HG03175 (cell line): ENCODE data around the gene MALT1.

ENCODE experiments used
- ATAC-seq: cut with Tn5 transposase; IDR thresholded peaks from one replicate; pipeline ENCODE4 v1.9.1; 2021; ENCODE audit warnings: mild to moderate bottlenecking, moderate library complexity; ENCODE audit not compliant: unreplicated experiment

MALT1 gene

DNA sequence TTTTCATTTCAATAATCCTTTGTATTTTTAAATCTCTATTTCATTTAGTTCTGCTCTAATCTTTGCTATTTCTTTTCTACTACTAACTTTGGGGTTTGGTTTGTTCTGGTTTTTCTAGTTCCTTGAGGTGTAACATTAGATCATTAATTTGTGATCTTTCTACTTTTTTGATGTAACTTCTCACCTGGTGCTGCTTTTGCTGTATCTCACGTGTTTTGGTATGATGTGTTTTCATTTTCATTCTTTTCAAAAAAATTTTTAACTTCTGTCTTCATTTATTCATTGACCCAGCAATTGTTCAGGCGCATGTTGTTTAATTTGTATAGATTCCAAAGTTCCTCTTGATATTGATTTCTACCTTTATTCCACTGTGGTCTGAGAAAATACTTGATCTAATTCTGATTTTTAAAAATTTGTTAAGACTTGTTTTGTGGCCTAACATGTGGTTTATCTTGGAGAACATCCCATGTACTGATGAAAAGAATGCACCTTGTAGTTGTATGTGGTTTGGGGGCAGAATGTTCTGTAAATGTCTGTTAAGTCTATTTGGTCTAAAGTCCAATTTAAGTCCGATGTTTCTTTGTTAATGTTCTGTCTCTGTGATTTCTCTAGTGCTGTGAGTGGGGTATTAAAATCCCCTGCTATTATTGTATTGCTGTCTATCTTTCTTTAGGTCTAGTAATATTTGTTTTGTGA, 17.3 kb upstream of the MALT1 start:
- ATAC-seq, result no peak

DNA sequence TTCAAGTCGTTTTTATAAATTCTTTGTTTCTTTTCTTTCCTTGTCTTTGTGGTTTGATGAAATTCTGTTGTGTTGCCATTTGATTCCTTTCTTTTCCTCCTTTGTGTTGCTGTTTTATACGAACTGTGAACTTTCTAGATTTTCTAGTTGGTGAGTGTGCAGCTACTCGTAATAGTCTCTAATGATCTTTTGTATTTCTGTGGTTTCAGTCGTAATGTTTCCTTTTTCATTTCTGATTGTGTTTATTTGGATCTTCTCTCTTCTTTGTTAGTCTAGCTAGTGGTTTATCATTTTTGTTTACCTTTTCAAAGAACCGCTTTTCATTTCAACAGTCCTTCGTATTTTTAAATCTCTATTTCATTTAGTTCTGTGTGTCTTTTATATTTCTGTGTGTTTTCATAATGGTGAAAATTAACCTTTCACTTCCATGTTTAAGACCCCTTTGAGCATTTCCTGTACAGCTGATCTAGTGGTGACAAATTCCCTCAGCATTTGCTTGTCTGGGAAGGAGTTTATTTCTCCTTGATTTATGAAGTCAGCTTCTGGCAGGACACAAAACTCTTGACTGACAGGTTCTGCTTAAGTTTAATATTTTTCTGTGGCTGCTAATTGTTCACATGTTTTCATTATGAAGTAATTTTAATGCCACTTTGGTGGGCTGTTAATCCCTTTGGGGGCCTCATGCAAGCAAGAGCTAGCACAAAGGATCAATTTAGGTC, 16.2 kb upstream of the MALT1 start:
- ATAC-seq, result no peak

- ATAC-seq, result no peak
These were observed 14.2 kb upstream of the MALT1 start for GRCh38 chr18:58657081-58657480.

GRCh38 chr18:58657494-58657893, 13.8 kb upstream of the MALT1 start:
- ATAC-seq, result no peak

- ATAC-seq, result no peak
These were observed 11.6 kb upstream of the MALT1 start for GRCh38 chr18:58659691-58660090.

DNA sequence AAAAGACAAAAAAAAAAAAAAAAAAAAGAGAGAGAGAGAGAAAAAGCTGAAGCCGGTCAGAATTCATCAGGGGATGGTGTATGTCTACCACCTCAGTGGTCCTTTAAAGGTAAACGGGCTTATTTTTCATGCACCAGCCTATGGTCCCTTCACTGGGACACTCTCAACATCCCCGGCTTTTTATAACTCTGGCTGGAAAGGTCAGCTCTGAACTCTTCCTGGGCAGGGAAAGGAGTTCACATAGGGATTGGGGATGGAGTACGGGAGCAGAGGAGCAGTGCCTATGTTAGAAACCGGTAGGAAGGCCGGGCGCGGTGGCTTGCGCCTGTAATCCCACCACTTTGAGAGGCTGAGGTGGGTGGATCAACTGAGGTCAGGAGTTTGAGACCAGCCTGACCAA, 10.3 kb upstream of the MALT1 start:
- ATAC-seq, result no peak

- ATAC-seq, result no peak
These were observed 9.8 kb upstream of the MALT1 start for GRCh38 chr18:58661423-58661822.

DNA sequence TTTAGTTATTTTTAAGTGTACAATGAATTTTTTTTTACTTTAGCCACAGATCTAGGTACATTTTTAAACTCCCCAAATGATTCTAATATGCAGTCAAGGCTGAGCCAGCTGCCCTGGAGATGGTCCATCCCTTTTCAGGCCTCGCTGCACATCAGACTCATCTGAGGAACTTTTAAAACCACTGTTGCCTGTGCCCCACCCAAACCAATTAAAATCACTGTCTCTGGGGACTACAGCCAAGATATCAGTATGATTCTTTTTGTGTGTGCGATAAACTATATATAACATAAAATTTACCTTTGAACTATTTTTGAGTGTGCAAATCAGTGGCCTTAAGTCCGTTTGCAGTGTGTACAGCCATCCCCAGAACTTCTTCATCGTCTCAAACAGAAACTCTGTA, 9.1 kb upstream of the MALT1 start:
- no peak for ATAC-seq

GRCh38 chr18:58666176-58666575, 5.1 kb upstream of the MALT1 start:
- no peak for ATAC-seq

DNA sequence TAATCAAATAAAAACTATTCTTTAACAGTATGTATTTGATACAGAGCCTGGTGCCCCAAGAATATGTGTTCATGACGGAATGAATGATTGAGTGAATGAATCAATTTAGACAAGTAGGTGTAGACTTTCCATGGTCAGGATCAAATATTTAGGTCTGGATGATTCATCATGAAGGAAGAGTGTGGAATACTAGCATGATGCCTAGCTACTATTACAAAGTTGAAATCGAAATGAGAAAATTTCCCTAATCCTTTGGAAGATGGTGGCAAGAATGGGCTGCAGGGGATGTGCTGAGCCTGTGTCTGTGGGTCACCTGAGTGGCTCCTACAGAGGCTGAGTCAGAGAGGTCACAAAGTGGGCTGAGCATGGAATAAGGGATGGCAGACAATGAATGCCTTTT, 3.1 kb upstream of the MALT1 start:
- no peak for ATAC-seq

- no peak for ATAC-seq
These were observed 2.4 kb upstream of the MALT1 start for GRCh38 chr18:58668897-58669296.

- ATAC-seq, result no peak
These were observed 1.4 kb upstream of the MALT1 start for GRCh38 chr18:58669731-58670378.

- no peak for ATAC-seq
These were observed 708 bp upstream of the MALT1 start for GRCh38 chr18:58670404-58671110.

DNA sequence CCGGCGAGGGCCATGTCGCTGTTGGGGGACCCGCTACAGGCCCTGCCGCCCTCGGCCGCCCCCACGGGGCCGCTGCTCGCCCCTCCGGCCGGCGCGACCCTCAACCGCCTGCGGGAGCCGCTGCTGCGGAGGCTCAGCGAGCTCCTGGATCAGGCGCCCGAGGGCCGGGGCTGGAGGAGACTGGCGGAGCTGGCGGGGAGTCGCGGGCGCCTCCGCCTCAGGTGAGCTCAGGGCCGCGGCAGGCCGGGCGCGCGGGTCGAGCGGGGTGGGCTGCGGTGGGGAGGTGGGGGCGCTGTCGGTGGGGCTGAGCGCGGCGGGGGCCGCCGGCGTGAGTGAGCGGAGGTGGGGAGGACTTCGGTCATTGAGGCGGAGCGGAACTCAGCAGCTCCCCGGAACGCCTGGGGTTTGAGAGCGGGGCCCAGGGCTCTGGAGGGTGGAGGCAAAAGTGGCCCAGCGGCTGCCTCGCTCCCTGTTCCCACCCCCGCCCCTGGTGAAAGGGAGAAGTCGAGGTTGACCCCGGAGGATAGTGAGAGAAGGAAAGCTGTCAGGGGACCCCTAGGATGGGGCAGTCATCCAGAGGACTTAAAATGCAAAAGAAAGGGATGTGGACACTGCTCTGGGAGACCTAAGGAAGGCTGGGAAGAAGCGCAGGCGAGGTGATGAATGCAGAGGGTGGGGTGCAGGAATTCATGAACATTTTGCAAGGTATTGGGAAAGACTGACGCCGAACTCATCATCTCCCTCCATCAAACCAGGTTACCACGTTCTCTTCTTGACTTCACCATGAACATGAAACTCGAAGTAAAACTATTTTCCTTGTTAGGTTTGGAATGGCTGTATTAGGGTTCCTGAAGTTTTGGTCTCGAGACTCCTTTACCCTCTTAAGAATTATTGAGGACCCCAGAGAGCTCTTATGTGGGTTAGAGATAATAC, 633 bp downstream of the MALT1 start:
- peak; percentile 31 for ATAC-seq

DNA sequence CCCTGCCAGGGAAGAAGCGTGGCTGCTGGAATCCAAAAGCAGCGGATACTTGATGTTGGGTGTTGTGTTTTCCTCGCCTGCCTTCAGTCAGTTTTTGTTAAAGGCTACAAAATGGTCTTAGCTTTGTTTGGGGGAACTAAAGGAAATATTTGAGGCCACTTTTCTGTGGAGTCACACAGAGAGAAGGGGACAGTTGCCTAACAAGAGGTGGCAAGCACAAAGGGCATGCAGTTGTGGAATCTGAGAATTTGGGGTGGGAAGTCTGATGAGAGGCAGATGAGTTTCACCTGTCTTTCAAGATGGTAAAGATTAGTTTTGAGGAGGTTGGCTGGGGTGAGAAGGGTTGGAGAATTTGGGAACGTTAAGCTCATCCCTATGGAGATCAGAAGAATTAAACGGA, 2.9 kb downstream of the MALT1 start:
- ATAC-seq, result no peak

- no peak for ATAC-seq
These were observed 3.7 kb downstream of the MALT1 start for GRCh38 chr18:58674863-58675472.

DNA sequence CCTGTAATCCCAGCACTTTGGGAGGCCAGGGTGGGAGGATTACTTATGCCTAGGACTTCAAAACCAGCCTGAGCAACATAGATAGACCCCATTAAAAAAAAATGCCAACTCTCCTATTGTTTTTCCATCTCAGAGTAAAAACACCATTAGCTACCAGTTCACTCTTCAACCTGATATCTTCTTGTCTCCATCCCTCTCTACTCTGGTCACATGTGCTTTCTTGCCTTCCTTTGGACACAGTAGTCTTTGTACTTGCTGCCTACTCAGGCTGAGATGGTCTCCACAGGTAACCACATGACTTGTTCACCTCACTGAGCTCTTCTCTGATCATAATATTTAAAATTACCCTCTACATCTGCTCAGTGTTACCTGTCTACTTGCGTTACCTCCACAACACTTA, 5.0 kb downstream of the MALT1 start:
- ATAC-seq, result no peak

GRCh38 chr18:58682429-58683069, 11.3 kb downstream of the MALT1 start:
- ATAC-seq, result no peak

- ATAC-seq, result peak; percentile 58
These were observed 16.6 kb downstream of the MALT1 start for GRCh38 chr18:58687871-58688308.
